Measurements from ENCODE around the gene VWA1. TPM values are rescaled to one million over a fixed set of nuclear protein-coding genes. Genes with fewer than 3 reads are reported as not detected.
A peak's percentile ranks its signal among the peaks of the same experiment; 100 is the strongest.

The VWA1 gene
- total and polyA plus RNA-seq, 2 experiments from 2014 or later = 31.5 to 48.1 TPM

- Histone ChIP-seq H3K4me3 (no peak overlapping the region), H3K27me3 (peaks cover 2% of the 10 kb centered on the region), H3K36me3 (no peaks in the 10 kb centered on the region), H3K9me3 (ENCODE audit: low read depth) (no peaks in the 10 kb centered on the region), H3K4me1 (ENCODE audit: low read depth) (peaks cover 50% of the 10 kb centered on the region), H3K27ac (peak overlapping the region; percentile 79)
- peak; percentile 53 to 63 for DNase-seq (ENCODE audit: low read depth in 1 of 2, low spot score in 1 of 2)
- TF ChIP-seq CTCF (IDR thresholded peaks at IDR 0.05; ENCODE audit: low read depth, low read length) = no peak
Measured at GRCh38 chr1:1431845-1432273, 3.6 kb upstream of the VWA1 start.

GRCh38 chr1:1432274-1432950, 3.1 kb upstream of the VWA1 start:
- no peak for TF ChIP-seq CTCF (IDR thresholded peaks at IDR 0.05; ENCODE audit: low read depth, low read length)
- Histone ChIP-seq H3K36me3 (no peaks in the 10 kb centered on the region), H3K27ac (peak overlapping the region; percentile 79), H3K9me3 (ENCODE audit: low read depth) (no peaks in the 10 kb centered on the region), H3K4me3 (no peak overlapping the region), H3K4me1 (ENCODE audit: low read depth) (peaks cover 50% of the 10 kb centered on the region), H3K27me3 (peaks cover 2% of the 10 kb centered on the region)
- DNase-seq (ENCODE audit: low read depth in 1 of 2, low spot score in 1 of 2) = no peak

- TF ChIP-seq CTCF (IDR thresholded peaks at IDR 0.05; ENCODE audit: low read depth, low read length) = no peak
- no peaks in the 10 kb centered on the region for H3K36me3 ChIP-seq
- H3K27me3 ChIP-seq = peaks cover 2% of the 10 kb centered on the region
- peak overlapping the region; percentile 79 for H3K27ac ChIP-seq
- peaks cover 50% of the 10 kb centered on the region for H3K4me1 ChIP-seq (ENCODE audit: low read depth)
- peak; percentile 32 to 56 for DNase-seq (ENCODE audit: low read depth in 1 of 2, low spot score in 1 of 2)
- H3K9me3 ChIP-seq (ENCODE audit: low read depth) = no peaks in the 10 kb centered on the region
- no peak overlapping the region for H3K4me3 ChIP-seq
Measured at GRCh38 chr1:1432951-1433803, 2.3 kb upstream of the VWA1 start.

- Histone ChIP-seq H3K4me3 (no peak overlapping the region), H3K36me3 (no peaks in the 10 kb centered on the region), H3K9me3 (ENCODE audit: low read depth) (no peaks in the 10 kb centered on the region), H3K27ac (peak overlapping the region; percentile 79), H3K4me1 (ENCODE audit: low read depth) (peaks cover 50% of the 10 kb centered on the region), H3K27me3 (peaks cover 2% of the 10 kb centered on the region)
- no peak for TF ChIP-seq CTCF (IDR thresholded peaks at IDR 0.05; ENCODE audit: low read depth, low read length)
- peak in 1 of 2 donors; percentile 76 for DNase-seq (ENCODE audit: low read depth in 1 of 2, low spot score in 1 of 2)
Measured at GRCh38 chr1:1433804-1434130, 1.7 kb upstream of the VWA1 start.

- TF ChIP-seq CTCF (IDR thresholded peaks at IDR 0.05; ENCODE audit: low read depth, low read length) = no peak
- H3K36me3 ChIP-seq = no peaks in the 10 kb centered on the region
- H3K9me3 ChIP-seq (ENCODE audit: low read depth) = no peaks in the 10 kb centered on the region
- peak; percentile 52 to 72 for DNase-seq (ENCODE audit: low read depth in 1 of 2, low spot score in 1 of 2)
- peaks cover 2% of the 10 kb centered on the region for H3K27me3 ChIP-seq
- no peak overlapping the region for H3K4me3 ChIP-seq
- peak overlapping the region; percentile 79 for H3K27ac ChIP-seq
- H3K4me1 ChIP-seq (ENCODE audit: low read depth) = peaks cover 50% of the 10 kb centered on the region
Measured at GRCh38 chr1:1434131-1434823, 1.2 kb upstream of the VWA1 start.

Data from cardiac muscle cell (in vitro differentiated cells and primary cell).